PC-9 (cell line): ENCODE measurements around the gene IL13. TPM values are rescaled to one million over a fixed set of nuclear protein-coding genes. Genes with fewer than 3 reads are reported as not detected.

Experiments used
- BruUV-seq: library from RNA; stranded (reverse); fragments of 400-500 nt; replicated peaks from 2 replicates; lab custom pipeline; 2021; lab: Mats Ljungman, UMichigan
- CTCF ChIA-PET: fragments of 300-600 bp; sonication (Branson Sonifier 250); formaldehyde crosslinking; loops from one replicate; lab custom pipeline; 2022; ENCODE audit warnings: antibody characterized with exemption; lab: Charles Lee
- POLR2A ChIA-PET: fragments of 300-600 bp; sonication (Branson Sonifier 250); formaldehyde crosslinking; loops from one replicate; lab custom pipeline; 2022; ENCODE audit warnings: antibody characterized with exemption; ENCODE audit not compliant: unreplicated experiment; lab: Charles Lee
- DNase-seq, 2 experiments: peaks; one replicate each; pipeline versions ENCODE4 v3.0.0 to v3.0.0-alpha.2; 2015 to 2022; ENCODE audit warnings: mixed read lengths in 1 of 2
- H2AFZ ChIP-seq: fragments of 200-600 bp; sonication (generic); 2 replicates; pipeline ENCODE4 v1.8.1; 2017; ENCODE audit warnings: antibody characterized with exemption
- H3F3A ChIP-seq: fragments of 200-600 bp; sonication (generic); 2 replicates; pipeline ENCODE4 v1.8.1; 2017; ENCODE audit warnings: antibody characterized with exemption, mild to moderate bottlenecking, low read depth; ENCODE audit not compliant: insufficient read depth
- H3K27ac ChIP-seq: fragments of 200-600 bp; sonication (generic); 2 replicates; pipeline ENCODE4 v1.6.1; 2016; ENCODE audit warnings: mixed run types
- H3K27me3 ChIP-seq: fragments of 200-600 bp; sonication (generic); 2 replicates; pipeline ENCODE4 v1.6.1; 2016; ENCODE audit warnings: low read depth, mixed run types; ENCODE audit not compliant: insufficient read depth
- H3K36me3 ChIP-seq: fragments of 200-600 bp; sonication (generic); 2 replicates; pipeline ENCODE4 v1.6.1; 2016; ENCODE audit warnings: low read depth, mixed run types
- H3K4me1 ChIP-seq: fragments of 200-600 bp; sonication (generic); replicated peaks from 2 replicates; pipeline ENCODE4 v1.6.1; 2016; ENCODE audit warnings: mixed run types; ENCODE audit not compliant: insufficient read depth
- H3K4me2 ChIP-seq: fragments of 200-600 bp; sonication (generic); 2 replicates; pipeline ENCODE4 v1.6.1; 2017; ENCODE audit warnings: mixed run types
- H3K4me3 ChIP-seq: fragments of 200-600 bp; sonication (generic); 2 replicates; pipeline ENCODE4 v1.6.1; 2016; ENCODE audit warnings: mixed run types
- H3K79me2 ChIP-seq: fragments of 200-600 bp; sonication (generic); 2 replicates; pipeline ENCODE4 v1.6.1; 2017; ENCODE audit warnings: low read depth, mixed run types
- H3K9me2 ChIP-seq: fragments of 200-600 bp; sonication (generic); 2 replicates; pipeline ENCODE4 v1.8.1; 2017; ENCODE audit warnings: mild to moderate bottlenecking; ENCODE audit not compliant: insufficient read depth
- H3K9me3 ChIP-seq: fragments of 200-600 bp; sonication (generic); 2 replicates; pipeline ENCODE4 v1.8.1; 2016; ENCODE audit warnings: low read depth; ENCODE audit not compliant: insufficient read depth
- H4K20me1 ChIP-seq: fragments of 200-600 bp; sonication (generic); 2 replicates; pipeline ENCODE4 v1.8.1; 2017; ENCODE audit not compliant: insufficient read depth
- CTCF ChIP-seq: fragments of 200-600 bp; sonication (generic); conservative IDR thresholded peaks from 2 replicates; pipeline ENCODE4 v1.6.1; 2017; ENCODE audit warnings: mixed run types, antibody characterized with exemption, mild to moderate bottlenecking, moderate library complexity
- EZH2 ChIP-seq: fragments of 200-600 bp; sonication (generic); IDR thresholded peaks from 2 replicates; pipeline ENCODE4 v1.8.0; 2017; ENCODE audit warnings: antibody characterized with exemption, low read depth
- intact Hi-C: fragments of 100-400 bp; cut with micrococcal nuclease; formaldehyde crosslinking; loops from one replicate; pipeline ENCODE4 v1.10.0; 2022; ENCODE audit not compliant: unreplicated experiment
- total RNA-seq: library from RNA; stranded (reverse); gene quantifications from 2 replicates; pipeline ENCODE4 v1.2.3, GENCODE V29; 2021

Gene IL13
- total RNA-seq, 1 experiment from 2014 or later = not detected

- BruUV-seq = no TSS peak
- intact Hi-C loops = loop anchor here (10.0 kb wide), 1 partner anchor 255 kb away; no protein-coding TSS in a partner anchor
- ChIA-PET POLR2A (no interaction called here), CTCF (no interaction called here)
- Histone ChIP-seq H3K36me3 (no peaks in the 10 kb centered on the region), H3K27me3 (no peaks in the 10 kb centered on the region), H2AFZ (no peak overlapping the region), H3K4me1 (no peaks in the 10 kb centered on the region; the same call in 1 of the 2 replicates), H4K20me1 (no peaks in the 10 kb centered on the region), H3K9me2 (no peaks in the 10 kb centered on the region), H3K79me2 (no peaks in the 10 kb centered on the region), H3K27ac (no peak overlapping the region), H3K4me3 (no peak overlapping the region), H3K9me3 (no peaks in the 10 kb centered on the region), H3K4me2 (no peak overlapping the region), H3F3A (no peaks in the 10 kb centered on the region)
- DNase-seq = no peak
- no peak for TF ChIP-seq EZH2
Observed at GRCh38 chr5:132669966-132670882, 12.3 kb downstream of the IL13 start.

GRCh38 chr5:132671000-132671399 is 13.0 kb downstream of the IL13 start:
- Histone ChIP-seq H2AFZ (no peak overlapping the region), H3K4me3 (no peak overlapping the region), H3K27me3 (no peaks in the 10 kb centered on the region), H3K4me2 (no peak overlapping the region), H3F3A (no peaks in the 10 kb centered on the region), H3K79me2 (no peaks in the 10 kb centered on the region), H3K36me3 (no peaks in the 10 kb centered on the region), H3K9me2 (no peaks in the 10 kb centered on the region), H4K20me1 (no peaks in the 10 kb centered on the region), H3K27ac (no peak overlapping the region), H3K4me1 (no peaks in the 10 kb centered on the region; the same call in 1 of the 2 replicates), H3K9me3 (no peaks in the 10 kb centered on the region)
- BruUV-seq = no TSS peak
- POLR2A ChIA-PET = no interaction called here
- DNase-seq = no peak
- intact Hi-C loops = loop anchor here (10.0 kb wide), 1 partner anchor 256 kb away; no protein-coding TSS in a partner anchor
- CTCF ChIA-PET = no interaction called here
- no peak for TF ChIP-seq EZH2
- TF ChIP-seq CTCF = no peak

GRCh38 chr5:132673488-132673887 is 15.5 kb downstream of the IL13 start:
- Histone ChIP-seq H3K4me2 (no peak overlapping the region), H3F3A (peaks cover 12% of the 10 kb centered on the region; the same call in 1 of the 2 replicates), H3K27ac (no peak overlapping the region), H4K20me1 (no peaks in the 10 kb centered on the region), H3K36me3 (no peaks in the 10 kb centered on the region), H3K27me3 (no peaks in the 10 kb centered on the region), H3K4me3 (no peak overlapping the region), H3K79me2 (no peaks in the 10 kb centered on the region), H3K9me3 (no peaks in the 10 kb centered on the region), H3K4me1 (peaks cover 11% of the 10 kb centered on the region), H3K9me2 (no peaks in the 10 kb centered on the region), H2AFZ (no peak overlapping the region)
- no peak for DNase-seq
- no TSS peak for BruUV-seq
- ChIA-PET CTCF (no interaction called here), POLR2A (no interaction called here)
- no peak for TF ChIP-seq CTCF
- no peak for TF ChIP-seq EZH2
- intact Hi-C loops = loop anchor here (10.0 kb wide), 1 partner anchor 259 kb away; no protein-coding TSS in a partner anchor
